Inflammatory macrophage treated with lipopolysaccharide for 4 hours (primary cell): ENCODE measurements around the gene GCM1.
A peak's percentile ranks its signal among the peaks of the same experiment; 100 is the strongest.
"Not testable (repeated sequence)": the region's sequence is repeated elsewhere in the genome, so short reads cannot be mapped to it uniquely, and the experiment has no call there.

Source experiments
- DNase-seq: peaks from one replicate; pipeline ENCODE4 v3.0.0-alpha.2; 2020

The GCM1 gene, protein sequence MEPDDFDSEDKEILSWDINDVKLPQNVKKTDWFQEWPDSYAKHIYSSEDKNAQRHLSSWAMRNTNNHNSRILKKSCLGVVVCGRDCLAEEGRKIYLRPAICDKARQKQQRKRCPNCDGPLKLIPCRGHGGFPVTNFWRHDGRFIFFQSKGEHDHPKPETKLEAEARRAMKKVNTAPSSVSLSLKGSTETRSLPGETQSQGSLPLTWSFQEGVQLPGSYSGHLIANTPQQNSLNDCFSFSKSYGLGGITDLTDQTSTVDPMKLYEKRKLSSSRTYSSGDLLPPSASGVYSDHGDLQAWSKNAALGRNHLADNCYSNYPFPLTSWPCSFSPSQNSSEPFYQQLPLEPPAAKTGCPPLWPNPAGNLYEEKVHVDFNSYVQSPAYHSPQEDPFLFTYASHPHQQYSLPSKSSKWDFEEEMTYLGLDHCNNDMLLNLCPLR

DNA sequence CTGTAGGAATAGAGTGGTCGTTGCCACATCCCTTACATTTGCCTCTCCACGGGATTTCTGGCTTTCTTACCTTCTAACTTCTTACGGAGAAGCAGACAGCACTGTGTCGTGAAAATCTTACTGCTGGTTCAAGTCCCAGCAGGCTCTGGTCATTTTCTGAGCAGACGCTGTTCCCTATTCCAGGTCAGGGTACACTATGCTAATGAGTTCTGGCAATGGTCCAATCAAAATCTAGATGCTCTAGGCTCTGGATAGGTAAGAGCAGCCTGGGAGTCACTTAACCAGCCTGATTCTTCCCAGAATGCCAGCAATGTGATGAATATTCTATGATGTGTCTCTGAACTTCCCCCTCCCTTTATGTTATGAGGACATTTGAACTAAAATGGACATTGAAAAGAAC, at the start of gene GCM1:
Gene GCM1, minus strand, starts transcription at position 158 of the 400 bp plus-strand sequence. CDS start 3,209 bp downstream, outside the sequence.
- no peak for DNase-seq

DNA sequence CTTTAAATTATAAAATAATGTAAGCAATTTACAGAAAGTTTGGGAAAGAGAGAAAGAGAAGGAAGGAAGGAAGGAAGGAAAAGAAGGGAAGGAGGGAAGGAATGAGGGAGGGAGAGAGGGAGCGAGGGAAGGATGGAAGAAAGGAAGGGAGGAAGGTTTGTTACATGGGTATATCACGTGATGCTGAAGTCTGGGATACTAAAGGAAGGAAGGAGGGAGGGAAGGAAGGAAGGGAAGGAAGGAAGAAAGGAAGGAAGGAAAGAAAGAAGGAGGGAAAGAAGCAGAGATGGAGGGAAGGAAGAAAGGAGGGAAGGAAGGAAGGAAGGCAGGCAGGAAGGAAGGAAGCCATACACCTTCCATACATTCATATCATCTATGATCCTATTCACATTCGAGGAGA, 48.9 kb upstream of the GCM1 start:
- DNase-seq = no peak

DNA sequence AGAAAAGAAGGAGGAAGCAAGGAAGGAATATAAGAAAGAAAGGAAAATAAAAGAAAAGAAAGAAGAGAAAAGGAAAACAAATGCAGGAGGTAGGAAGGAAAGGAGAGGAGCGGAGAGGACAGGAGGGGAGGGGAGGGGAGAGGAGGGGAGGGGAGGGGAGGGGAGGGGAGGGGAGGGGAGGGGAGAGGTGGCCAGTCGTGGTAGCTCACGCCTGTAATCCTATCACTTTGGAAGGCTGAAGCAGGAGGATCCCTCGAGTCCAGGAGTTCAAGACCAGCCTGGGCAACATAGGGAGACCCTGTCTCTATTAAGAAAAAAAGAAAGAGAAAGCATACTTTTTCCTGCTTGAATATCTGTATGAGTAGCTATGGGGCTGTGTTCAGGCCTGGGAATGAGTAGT, 46.4 kb upstream of the GCM1 start:
- DNase-seq = no peak

DNA sequence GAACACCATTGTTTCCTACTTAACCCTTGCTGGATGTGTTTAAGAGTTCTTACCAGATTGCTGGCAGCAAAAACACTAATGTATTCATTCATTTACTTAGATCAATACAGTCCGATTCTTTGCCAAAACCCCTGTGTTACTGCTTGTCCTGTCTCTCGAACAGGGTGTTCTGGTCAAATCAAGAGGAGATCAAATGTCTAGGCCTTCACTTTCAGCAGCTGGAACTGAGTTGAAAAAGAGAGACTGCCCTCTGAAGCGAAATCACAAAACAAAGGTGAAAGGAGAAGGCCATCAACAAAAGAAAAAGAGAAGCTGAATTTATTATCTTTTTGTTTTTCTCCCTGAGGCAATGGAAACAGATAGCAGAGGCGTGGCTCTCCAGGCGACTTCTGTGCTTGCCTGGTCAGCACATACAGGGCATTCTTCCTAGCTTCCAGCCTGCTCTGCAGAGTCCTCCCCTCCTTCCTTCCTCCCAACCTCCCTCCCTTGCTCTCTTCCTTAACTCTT, 44.1 kb upstream of the GCM1 start:
- no peak for DNase-seq

DNA sequence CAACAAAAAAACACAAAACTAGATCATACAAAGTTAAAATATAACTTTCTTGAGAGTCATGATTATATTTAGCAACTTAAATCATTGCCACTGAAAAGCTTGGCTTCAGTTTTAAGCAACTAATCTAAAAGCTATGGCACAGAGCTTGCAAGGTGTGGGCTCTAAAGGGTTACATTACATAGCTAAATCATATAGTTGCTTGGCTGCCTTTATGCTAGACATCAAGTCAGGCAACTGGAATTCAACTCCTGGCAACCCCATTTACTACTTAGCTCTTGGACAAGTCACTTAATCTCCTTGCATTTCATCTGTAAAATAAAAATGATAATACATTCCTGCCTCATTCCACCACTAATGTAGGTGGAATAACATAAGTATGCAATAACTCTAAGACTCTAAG, 40.9 kb upstream of the GCM1 start:
- no peak for DNase-seq

DNA sequence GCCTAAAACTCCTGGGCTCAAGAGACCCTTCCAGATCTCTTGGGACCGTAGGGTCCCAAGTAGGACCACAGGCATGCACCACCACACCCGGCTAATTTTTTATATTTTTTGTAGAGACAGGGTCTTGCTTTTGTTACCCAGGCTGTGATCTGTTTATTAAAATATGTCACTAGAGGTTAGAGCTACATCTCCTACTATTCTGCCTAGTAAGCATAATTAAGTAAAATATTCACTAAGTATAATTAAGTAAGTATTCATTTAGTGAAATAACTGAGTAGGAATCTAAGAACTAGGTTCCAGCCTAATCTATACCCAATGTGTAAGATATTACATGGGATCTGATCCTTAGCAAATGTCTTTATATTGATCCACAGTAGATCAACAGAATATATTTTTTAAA, 40.2 kb upstream of the GCM1 start:
- DNase-seq = no peak

DNA sequence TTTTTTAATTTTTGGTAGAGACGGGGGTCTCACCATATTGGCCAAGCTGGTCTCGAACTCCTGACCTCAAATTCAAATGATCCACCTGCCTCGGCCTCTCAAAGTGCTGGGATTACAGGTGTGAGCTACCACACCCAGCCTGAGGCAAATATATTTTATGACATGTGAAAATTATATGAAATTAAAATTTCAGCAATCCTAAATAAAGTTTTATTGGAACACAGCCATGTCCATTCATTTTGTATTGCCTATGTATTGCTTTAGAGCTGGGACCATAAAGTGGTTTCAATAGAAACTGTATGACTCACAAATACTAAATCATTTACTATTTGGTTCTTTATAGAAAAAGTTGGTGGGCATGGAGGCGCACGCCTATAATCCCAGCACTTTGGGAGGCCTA, 32.0 kb upstream of the GCM1 start:
- DNase-seq = no peak

DNA sequence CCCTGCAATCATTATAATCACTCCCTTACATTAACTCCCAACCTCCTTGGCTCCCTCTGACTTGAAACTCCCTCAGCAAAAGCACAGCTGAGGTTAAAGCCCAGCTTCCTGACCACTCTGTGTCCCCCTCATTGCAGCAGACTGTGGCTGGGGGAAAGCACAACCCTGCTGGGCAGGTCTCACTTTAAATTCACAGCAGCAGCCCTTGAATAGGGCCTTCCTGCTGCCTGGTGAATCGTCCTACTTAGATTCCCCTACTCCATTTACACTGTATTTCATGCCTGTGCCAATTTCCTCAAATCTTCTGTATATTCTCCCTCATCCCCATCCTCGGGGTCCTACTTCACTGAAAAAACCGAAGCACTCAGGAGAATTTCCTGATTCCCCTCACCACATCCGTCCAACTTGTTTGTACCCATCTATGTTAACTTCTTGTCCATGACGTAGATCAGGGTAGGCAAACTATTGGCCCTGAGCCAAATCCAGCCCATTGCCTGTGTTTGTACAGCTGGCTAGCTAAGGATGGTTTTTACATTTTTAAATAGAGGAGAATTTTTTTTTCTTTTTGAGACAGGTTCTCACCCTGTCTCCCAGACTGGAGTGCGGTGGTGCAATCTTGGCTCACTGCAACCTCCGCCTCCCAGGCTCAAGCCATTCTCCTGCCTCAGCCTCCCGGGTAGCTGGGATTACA, 31.5 kb upstream of the GCM1 start:
- no peak for DNase-seq

DNA sequence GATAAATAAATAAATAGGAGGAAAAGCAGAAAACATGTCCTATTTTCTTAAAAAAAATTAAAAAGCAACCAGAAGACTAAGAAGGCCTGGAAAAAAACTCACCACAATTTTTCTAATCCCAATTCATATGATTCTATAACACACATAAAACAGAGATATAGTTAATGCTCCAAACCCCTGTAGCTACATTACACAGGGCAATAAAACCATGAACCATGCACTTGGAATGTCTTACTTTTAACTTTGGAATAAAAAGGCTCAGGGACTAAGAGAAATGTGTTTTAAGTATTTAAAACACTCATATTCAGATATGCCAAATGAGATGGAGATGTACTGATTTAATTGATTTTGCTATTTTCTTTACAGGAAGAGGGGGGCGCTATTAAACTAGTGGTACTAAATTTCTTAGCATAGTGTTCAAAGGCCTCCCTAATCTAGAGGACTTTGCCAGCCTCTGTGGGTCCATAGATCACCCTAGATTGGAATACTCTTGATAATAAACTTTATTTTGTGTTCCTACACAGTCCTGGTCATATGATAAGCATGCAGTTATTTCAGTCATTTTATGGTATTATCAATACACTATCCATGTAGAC, 30.3 kb upstream of the GCM1 start:
- no peak for DNase-seq

DNA sequence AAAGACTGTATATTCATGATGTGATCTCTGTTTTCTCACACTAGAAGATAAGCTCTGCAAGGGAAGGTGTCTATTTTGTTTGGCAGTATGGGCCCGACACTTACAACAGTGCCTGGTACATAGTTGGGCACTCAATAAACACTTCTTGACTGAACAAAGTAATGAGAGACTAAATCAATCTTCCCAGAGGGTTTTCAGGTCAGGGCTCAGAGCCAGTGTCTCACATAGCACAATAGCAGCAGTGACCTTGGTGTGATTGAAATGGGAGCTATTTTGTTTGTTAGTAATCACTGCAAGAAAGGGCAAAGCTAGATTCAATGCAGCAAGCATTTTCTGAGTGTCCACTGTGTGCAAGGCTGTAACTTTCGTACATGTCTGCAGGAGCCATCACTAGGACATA, 26.4 kb upstream of the GCM1 start:
- DNase-seq = no peak

DNA sequence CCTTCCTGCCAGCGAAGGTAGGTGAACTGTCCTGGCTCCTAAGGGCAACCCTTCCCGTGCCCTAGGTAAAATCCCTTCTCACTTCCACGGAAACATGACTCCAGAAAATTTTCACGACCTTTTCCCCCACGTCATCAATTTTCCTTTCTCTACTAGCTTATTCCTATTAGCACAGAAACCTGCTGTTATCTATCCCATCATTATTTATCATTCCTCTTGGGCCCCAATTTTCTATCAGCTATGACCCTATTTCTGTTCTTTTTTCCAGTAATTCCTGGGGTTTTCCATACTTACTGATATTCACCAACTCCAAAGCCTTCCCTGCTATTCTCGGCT, 23.8 kb upstream of the GCM1 start:
- DNase-seq = no peak

DNA sequence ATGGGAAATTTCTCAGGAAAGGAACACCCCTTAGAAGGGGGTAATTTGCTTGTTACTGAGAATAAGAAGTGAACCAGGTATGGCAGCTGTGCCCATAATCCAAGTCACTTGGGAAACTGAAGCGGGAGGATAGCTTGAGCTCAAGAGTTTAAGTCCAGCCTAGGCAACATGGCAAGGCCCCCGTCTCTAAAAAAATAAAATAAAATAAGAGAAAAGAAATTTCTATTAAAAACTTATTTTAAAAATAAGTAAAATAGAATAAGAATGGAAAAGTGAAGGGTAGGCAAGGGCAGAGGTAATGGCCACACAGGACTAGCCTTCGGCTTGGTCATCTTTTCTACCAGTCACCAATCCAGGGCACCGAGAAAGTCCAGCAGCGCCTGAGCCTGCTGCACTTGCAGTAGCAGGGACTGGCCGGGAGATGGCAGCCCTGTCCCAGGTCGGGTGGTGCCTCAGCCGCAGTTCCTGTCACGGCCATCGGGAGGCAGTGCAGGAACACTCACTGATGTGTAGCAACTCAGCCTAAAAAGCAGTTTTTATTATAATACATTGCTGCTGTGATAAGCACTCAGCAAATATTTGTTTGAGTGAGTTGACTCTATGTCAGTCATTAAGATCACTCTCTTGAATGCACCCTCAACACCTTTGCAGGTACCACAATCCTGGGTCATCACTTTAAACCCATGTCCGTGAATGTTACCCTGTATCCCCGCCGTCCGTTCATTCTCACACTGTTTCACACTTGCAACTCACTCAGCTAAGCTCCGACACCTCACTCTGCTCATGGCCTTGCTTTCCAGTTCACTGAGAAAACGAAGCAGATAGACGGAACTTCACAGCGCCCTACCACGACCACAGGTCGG, 23.2 kb upstream of the GCM1 start:
- peak; percentile 80 for DNase-seq

DNA sequence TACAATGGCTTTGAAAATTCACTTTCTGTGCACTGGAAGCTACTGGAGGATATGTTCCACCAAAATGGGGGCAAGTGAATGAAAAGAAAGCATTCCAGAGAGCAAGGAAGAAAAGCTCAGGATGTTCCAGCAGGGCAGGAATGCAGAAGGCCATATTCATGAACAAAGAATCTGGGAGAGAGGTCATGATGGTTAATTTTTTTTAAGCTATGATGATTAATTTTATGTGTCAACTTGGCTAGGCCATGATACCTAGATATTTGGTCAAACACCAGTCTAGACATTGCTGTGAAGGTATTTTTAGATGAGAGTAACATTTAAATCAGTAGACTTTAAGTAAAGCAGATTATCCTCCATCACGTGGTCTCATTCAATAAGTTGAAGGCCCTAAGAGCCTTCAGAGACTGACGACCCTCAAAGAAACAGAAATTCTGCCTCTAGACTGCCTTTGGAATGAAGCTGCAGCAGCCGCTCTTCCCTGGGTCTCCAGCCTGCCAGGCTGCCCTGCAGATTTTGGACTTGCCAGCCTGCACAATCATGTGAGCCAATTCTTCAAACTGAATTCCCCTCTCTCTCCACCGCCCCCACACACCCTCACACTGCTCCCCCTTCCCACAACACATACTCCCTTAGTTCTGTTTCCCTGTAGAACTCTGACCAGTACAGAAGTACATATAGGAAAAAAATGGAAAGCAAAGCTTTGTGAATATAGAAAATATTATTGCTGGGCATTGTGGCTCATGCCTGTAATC, 20.1 kb upstream of the GCM1 start:
- DNase-seq = no peak

DNA sequence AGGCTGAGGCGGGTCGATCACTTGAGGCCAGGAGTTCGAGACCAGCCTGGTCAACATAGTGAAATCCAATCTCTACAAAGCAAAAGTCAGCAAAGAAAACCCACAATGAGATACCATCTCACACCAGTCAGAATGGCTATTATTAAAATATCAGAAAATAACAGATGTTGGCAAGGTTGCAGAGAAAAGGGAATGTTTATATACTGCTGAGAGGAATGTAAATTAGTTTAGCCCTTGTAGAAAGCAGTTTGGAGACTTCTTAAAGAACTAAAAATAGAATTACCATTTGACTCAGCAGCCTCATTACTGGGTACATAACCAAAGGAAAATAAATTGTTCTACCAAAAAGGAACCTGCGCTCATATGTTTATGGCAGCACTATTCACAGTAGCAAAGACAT, 16.7 kb upstream of the GCM1 start:
- DNase-seq = no peak

DNA sequence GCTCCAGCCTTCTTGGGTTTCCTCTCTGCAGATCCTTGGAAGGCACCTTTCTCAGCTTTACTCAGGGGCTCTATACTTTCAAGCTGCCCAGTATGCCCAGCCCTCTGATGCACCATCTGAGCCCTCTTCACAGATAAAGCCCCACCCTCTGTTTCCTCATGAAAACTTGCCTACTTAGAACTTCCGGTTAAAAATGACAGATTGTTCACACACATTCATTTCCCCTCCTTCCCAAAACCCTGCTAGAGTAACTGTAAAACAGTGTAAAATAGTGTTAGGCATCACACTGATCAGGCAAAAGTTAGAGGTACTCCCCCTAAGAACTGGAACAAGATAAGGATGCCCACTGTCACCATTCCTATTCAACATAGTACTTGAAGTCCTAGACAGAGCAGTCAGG, 14.0 kb upstream of the GCM1 start:
- peak; percentile 55 for DNase-seq

DNA sequence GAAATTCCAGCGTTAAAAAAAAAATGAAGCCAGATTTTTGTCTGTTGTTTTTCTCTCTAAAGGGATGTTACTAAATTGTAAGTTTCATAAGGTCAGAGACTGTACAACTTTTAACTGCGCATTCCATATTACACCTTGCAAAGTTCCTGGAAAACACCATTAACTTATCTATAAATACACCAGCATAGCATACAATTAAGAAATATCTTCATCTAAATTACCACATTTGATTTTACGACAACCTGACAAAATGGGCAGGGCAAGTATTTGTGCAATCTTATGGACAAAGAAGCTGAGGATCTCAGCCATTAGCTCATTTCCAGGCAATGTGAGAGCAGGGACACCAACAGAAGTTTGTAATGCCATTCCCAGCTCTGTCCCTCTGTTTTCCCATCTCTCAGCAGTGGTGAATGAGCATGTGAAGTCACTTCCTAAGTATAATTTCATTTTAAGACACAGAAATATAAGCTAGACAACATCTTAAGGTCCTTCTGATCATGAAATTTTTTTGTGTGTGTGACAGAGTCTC, 12.9 kb upstream of the GCM1 start:
- no peak for DNase-seq

DNA sequence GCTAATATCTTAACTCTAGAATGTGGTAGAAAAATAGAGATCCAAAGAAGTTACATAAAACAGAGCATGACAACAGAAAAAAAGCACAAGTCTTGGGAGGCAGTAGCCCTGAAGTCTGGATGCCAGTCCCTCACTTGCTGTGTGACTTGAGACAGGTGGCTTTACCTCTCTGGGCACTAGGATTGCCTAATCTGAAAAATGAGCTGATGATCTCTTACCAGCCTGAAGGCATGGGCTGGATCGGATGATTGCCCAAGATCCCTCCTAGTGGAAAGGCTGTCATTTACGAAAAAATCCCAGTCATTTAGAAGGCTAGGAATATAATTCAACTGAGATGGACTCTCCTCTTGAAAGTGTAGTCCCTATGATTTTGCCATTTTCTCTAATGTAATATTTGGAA, 10.9 kb upstream of the GCM1 start:
- no peak for DNase-seq

DNA sequence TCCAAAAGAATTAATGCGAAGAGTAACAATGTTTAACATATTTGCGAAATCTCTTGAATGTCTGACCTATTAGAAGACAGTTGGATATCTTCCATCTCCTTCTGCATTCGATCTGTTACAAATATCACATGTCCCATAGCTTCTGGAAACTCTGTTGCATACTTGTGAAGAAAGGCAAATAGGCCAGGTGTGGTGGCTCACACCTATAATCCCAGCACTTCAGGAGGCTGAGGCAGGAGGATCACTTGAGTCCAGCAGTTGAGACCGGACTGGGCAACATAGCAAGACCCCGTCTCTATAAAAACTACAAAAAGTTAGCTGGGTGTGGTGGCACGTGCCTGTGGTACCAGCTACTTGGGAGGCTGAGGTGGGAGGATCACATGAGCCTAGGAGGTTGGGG, 9.4 kb upstream of the GCM1 start:
- not testable (repeated sequence) for DNase-seq

DNA sequence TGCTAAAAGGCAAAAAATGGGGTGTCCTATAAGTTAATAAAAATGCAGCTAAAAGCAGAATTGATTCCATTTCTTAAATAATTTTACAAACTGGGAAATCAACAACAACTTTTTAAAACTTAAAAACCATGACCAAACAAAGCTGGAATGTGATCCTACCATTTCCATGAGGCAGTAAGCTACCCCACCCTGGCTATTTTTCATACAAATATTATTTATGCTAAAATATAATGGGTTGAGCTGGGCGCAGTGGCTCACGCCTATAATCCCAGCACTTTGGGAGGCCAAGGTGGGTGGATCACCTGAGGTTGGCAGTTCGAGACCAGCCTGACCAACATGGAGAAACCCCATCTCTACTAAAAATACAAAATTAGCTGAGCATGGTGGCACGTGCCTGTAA, 6.6 kb upstream of the GCM1 start:
- not testable (repeated sequence) for DNase-seq

DNA sequence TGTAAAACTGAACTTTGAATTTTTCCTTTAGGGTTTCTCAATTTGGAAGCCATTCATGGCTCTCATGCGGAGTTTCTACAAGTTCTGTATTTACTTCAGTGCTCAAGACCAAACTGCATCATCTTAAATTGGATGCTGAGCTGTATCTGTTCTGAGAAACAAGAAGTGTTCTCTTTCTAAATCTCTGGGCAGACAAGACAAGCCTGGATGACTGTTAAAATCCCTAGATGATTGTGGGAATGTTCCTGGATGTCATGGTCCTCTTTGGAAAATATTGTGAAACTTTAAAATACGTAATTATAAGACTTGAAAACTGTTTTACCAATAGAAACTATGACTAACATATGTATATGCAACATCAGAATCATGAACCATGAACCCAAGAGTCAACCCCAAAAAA, 6.2 kb upstream of the GCM1 start:
- no peak for DNase-seq

DNA sequence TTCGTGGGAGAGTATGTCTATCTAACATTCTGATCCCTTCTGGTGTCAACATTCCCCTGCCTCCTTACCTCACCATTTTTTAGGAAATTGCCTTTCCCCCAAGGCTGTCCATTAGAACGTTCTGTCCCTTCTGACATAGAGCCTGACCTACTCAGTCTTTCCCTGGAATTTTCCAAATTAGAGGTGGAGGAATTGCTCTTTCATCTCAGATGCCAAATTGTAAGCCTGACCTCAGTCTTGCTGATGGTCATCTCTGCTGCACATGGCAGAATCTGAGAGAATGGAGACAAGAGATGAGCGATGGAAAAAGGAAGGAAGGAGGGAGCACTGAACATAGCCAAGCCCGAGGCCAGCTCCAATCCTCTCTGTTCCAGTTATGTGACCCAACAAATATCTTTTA, 5.4 kb upstream of the GCM1 start:
- no peak for DNase-seq

DNA sequence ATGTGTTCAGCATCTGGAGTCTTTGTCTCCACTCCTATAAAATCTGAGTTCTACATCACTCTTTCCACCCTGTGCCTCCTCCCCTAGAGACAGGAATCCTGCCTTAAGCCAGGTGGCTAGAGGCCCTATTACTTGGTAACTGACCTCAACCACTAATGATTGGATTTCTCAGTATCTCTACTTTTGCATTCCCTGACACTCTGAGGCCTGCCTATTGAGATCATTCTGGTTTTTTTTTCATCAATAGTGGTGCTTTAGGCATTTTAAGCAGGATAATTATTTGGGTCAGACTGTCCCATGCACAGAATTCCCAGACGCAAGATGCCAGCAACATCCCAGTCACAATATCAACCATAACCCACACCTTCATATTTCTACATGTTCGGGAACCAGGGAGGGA, 3.9 kb upstream of the GCM1 start:
- DNase-seq = no peak
